HuH-7.5 (cell line): ENCODE data around the gene EXO1.
"Not testable (repeated sequence)": the region's sequence is repeated elsewhere in the genome, so short reads cannot be mapped to it uniquely, and the experiment has no call there.

Experiments used
- DNase-seq: peaks from one replicate; pipeline ENCODE4 v3.0.0; 2011; ENCODE audit warnings: low spot score

Gene EXO1

GRCh38 chr1:241837416-241837815 is 10.6 kb upstream of the EXO1 start:
- no peak for DNase-seq

- DNase-seq: no peak
These were observed 10.1 kb upstream of the EXO1 start for GRCh38 chr1:241837901-241838300.

- DNase-seq: no peak
These were observed 9.1 kb upstream of the EXO1 start for GRCh38 chr1:241838897-241839296.

DNA sequence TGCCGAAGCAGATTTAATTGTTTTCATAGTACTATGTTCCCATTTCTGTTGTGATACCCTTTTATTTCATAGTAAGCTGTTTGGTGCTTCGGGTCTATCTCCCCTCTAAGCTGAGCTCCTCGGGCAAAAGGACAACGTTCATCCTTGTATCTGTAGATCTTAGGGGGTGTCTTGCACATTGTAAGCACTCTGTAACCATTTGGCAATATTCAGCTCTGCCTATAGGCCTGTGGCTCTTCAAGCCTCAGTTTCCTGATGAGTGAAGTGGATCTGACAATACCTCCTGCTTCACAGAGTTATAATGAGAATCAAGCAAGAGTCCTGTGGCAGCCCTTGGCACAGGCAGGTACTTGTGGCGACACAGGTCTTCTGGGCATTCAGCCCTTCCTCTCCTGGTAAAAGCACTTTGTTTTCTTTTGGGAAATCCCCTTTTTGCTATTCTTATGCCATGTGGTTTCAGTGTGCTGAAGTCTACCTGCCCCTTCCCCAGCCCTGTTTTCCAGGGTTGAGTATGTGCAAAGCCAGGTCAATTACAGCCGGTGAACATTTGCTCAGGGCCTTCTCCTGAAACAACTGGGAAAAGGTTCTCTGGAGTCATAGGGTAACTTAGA is 8.5 kb upstream of the EXO1 start:
- no peak for DNase-seq

DNA sequence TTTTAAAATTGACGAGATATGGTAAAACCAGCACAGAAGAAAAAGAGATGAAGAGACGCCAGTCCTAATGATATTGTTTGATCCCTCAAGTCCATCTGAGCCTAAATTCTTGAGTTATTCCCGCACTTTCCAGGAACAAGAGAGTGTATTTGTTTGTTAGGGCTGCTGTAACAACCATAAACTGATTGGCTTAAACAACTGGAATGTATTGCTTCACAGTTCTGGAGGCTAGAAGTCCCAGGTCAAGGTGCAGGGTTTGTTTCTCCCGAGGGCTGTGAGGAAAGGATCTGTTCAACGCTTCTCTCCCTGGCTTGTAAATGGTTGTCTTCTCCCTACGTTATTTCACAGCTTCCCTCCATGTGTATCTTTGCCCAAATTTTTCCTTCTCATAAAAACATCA is 7.8 kb upstream of the EXO1 start:
- no peak for DNase-seq

- no peak for DNase-seq
These were observed 6.3 kb upstream of the EXO1 start for GRCh38 chr1:241841691-241842090.

DNA sequence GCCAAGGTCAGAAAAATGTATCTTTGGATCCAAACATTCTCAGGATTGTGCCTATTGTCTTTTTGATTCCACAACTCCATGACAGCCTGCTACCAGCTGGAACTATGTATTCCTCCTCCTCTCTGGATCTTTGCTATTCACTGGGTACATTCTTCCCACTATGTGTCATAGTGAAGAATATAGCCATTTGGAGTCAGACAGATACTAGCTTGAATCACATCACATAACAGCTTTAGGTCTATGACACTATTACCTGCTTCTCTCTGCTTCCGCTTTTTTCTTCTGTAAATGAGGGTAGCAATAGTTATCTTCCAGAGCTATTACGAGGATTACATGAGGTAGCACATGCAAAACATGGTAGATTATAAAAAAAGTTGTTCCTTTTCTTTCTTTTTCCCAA is 5.4 kb upstream of the EXO1 start:
- DNase-seq: no peak

DNA sequence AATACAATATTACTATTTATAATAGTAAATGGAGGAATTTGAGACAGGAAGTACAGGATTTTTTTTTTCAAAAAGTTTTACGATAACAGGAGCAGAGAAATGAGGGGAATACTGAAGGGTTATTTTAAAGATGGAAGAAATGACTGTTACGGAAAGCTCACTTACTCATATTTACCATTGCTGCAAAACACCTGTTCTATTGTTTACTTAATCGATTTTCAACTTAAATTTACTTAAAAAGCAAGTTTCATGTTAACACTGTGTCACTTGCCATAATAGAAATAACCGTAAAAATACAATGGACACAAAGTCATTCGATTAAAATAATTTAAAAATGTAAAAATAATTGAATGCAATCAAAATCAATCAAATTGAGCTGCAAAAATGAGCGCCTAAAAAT is 3.4 kb upstream of the EXO1 start:
- DNase-seq: no peak

GRCh38 chr1:241846375-241846774 is 1.6 kb upstream of the EXO1 start:
- no peak for DNase-seq

GRCh38 chr1:241846862-241847539 is 1.0 kb upstream of the EXO1 start:
- DNase-seq: no peak

- DNase-seq: no peak
These were observed 536 bp upstream of the EXO1 start for GRCh38 chr1:241847540-241847795.

DNA sequence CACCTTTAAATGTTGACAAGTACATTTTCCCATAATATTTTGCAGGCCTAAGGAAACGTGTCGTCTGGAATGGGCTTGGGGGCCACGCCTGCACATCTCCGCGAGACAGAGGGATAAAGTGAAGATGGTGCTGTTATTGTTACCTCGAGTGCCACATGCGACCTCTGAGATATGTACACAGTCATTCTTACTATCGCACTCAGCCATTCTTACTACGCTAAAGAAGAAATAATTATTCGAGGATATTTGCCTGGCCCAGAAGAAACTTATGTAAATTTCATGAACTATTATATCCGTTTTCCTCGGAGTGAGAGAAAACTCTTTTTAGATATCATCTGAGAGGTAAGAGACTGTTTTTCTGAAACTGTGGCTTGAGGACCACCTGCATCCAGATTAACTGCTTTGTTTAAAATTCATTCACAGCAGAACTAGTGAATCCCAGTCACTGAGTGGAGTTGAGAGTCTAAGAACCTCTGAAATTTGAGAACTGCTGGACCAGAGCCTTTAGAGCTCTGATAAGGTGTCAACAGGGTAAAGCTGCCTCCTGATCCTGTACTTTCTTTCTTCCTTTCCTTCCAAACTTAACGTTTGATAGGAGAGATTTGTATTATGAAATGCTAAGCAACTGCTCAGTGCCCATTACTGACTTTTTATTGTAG is 811 bp downstream of the EXO1 start:
- no peak for DNase-seq

GRCh38 chr1:241849345-241849695 is 1.3 kb downstream of the EXO1 start:
- no peak for DNase-seq

- not testable (repeated sequence) for DNase-seq
These were observed 7.6 kb downstream of the EXO1 start for GRCh38 chr1:241855545-241856140.

DNA sequence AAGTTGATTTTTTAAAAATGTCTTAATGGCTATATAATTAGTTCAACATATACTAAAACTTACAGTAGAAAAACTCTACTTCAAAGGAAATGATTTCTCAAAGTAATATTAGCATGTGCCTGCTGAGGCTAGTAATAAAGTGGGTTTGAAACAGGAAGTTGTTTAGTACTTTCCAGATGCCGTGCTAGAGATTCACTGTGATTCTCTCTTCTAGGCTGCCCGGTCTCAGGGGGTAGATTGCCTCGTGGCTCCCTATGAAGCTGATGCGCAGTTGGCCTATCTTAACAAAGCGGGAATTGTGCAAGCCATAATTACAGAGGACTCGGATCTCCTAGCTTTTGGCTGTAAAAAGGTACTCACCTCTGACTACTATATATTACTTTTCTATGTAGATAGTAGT is 9.1 kb downstream of the EXO1 start:
- no peak for DNase-seq

DNA sequence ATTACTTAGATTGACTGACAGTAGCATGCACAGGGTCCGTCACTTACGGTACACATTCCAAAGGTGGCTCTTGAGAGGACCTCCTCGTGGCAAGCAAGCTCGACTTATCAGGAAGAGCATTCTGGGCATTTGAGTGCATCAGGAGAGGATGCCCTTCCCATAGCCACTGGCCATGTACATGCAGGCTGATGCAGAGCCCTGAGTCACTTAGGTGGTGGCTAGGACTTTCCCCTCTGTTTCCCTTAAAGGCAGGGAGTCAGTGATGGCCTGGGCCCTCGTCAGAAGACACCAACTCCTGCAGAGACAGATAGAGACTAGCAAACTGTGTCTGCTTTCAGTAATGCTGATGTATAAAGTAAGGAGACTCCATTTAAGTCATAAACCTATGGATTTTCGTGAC is 12.9 kb downstream of the EXO1 start:
- DNase-seq: no peak

DNA sequence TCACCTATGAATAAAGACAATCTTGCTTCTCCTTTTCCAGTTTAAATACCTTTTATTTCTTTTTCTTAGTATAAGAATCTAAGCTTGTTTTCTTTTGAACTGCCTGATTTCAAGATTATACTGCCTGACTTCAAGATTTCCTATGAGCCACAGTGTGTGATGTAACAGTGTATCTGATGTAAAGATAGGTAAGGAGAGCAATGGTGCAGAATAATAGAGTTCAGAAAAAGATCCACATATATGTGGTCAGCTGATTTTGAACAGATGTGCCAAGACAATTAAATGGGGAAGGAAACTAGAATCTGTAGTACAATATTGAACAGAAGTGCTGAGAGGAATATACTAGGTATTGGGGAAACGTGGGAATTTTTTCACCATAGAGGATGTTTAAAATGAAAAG is 21.0 kb downstream of the EXO1 start:
- no peak for DNase-seq

- no peak for DNase-seq
These were observed 22.3 kb downstream of the EXO1 start for GRCh38 chr1:241870336-241870735.

DNA sequence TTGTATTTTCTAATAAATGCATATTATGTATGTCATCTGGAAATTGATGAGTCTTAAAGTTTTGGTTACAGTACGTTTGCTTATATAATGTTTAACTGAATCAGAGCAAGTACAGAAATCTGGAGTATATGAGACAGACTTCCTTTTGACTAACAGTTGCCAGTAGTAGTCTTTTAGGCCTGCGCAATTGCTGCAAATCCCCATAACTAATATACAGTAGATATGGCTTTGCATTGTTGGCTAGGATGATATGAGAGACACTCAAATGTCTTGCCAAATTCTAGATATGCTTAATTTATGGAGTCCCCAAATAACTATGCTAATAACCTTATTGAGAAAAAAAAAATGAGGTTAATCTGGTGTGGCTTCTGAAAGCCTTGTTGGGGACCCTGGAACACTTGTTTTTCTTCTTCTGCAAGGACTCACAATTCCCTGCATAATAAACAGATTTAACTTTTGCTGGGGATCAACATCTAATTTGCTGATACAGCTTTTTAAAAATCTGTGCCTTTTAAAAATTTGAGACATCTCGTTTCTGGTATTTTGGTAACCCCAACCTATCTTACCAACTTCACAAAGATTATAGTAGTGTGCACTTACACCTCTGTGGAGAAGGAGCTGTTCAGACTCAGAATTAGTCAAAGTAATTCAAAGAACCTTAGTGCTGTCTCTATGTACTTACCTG is 22.9 kb downstream of the EXO1 start:
- no peak for DNase-seq

DNA sequence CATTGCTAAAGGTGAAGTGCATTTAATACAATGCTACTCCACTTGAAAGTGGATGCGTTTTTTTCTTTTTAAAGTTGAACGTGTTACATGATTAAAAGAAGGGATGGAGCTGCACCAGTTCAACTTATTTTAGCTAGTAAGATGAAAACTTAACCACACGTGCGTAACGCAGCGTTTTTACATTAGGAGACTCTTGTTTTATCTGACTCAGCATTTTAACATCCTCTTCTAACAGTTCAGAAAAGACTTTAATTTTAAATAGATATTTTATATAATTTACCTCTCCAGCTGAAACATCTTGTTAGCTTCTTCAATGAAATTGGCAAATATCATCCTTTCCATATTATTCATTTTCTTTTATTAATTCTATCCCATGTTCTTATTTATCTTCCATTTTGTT is 33.4 kb downstream of the EXO1 start:
- no peak for DNase-seq

- DNase-seq: no peak
These were observed 35.2 kb downstream of the EXO1 start for GRCh38 chr1:241883159-241883558.

GRCh38 chr1:241888232-241888631 is 40.2 kb downstream of the EXO1 start:
- no peak for DNase-seq

- DNase-seq: no peak
These were observed 43.3 kb downstream of the EXO1 start for GRCh38 chr1:241891296-241891695.
